ENCODE results near the gene PDE6B.
A peak's percentile ranks its signal among the peaks of the same experiment; 100 is the strongest.
"Not testable (repeated sequence)": the region's sequence is repeated elsewhere in the genome, so short reads cannot be mapped to it uniquely, and the experiment has no call there.

PDE6B gene

GRCh38 chr4:666822-667544 is 41.6 kb downstream of the PDE6B start:
- no peak for FAIRE-seq
- DNase-seq (ENCODE audit: insufficient read length, low spot score): no peak

GRCh38 chr4:667545-667925 is 42.2 kb downstream of the PDE6B start:
- no peak for FAIRE-seq

GRCh38 chr4:668219-668618 is 42.8 kb downstream of the PDE6B start:
- not testable (repeated sequence) for DNase-seq (ENCODE audit: insufficient read length, low spot score); FAIRE-seq

More at GRCh38 chr4:667545-667925, 42.2 kb downstream of the PDE6B start:
- DNase-seq (ENCODE audit: insufficient read length, low spot score): no peak

DNA sequence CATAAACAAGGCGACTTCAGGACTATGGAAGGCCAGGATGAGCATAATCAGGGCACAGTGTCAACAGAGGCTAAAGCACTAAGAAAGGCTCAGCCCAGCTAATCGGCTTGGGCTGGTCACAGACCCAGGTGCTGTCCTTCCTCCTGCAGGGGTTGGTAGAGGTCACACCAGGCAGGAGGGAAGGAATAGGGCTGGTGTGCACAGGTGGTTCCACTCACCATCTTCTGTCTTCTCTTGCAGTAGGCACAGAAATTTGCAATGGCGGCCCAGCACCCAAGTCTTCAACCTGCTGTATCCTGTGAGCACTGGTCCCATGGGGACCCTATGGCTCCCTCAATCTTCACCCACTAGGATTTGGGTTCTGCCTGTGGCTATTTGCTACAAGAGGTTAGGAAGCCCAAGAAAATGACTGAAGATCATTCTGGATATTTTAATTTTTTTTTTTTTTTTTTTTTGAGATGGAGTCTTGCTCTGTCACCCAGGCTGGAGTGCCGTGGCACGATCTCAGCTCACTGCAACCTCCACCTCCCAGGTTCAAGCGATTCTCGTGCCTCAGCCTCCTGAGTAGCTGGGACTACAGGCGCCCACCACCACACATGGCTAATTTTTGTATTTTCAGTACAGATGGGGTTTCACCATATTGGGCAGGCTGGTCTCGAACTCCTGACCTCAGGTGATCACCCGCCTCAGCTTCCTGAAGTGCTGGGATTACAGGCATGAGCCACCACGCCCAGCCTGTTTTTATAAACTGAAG is 44.6 kb downstream of the PDE6B start:
- not testable (repeated sequence) for FAIRE-seq; DNase-seq (ENCODE audit: insufficient read length, low spot score)

DNA sequence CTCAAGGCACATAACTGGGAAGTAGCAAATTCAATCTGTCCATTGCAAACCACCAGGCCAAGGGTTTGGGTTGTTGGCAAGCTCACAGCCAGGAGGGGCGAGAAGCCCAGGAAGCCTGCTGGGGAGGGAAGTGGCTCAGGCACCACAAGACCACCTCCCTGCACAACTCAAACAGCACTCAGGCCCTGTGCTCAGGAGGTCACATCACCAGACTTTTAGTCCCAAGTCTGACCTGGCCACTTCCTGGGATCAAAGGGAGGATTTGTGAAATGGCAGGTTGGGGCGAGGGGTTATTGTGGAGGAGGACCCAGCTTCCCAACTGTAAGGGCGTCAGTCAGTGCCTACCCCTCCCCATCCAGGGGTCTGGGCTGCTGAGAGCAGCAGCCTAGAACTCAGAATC is 46.4 kb downstream of the PDE6B start:
- no peak for FAIRE-seq
- no peak for DNase-seq (ENCODE audit: insufficient read length, low spot score)

DNA sequence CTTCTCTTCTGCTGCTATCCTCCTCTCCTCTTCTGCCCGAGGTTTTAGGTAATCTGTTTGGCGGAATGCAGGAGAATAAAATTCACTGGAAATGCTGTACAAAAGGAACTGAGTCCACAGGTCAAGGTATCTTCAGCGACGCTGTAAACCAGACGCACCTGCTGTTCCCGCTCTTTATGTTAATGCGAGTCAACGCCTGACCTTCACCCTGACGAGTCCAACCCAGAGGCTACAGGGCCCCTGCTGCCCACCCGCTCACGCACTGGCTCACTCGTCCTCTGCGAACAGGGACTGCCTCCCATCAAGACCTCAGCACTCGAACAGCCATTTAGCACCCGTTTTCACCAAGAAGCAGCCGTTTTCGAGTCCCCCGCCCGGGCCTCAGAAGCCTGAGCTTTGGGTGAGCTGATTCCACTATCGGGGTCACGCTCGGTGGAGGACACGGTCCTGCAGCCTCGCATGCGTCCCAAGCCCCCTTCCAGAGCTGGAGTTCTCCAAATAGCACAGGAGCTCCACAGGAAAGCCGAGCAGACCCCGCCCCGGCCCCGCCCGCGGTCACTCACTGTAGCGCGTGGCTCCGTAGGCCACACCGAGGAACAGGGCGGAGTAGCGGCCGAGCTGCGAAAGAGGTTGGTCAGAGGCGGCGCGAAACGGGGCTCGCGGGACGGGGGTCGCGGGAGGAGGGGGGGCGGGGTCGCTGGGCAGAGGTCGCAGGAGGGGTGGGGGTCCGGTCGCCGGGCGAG is 48.1 kb downstream of the PDE6B start:
- no peak for FAIRE-seq

GRCh38 chr4:674172-675035 is 49.0 kb downstream of the PDE6B start, which contains the start of the genes ATP5ME and MYL5:
Gene ATP5ME, minus strand, starts transcription at chr4:674276. Its CDS starts 29 bp downstream, at chr4:674247.
Gene MYL5, plus strand, starts transcription at chr4:674542. Its CDS starts 3,485 bp downstream, at chr4:678027.
- FAIRE-seq (peak; percentile 99), DNase-seq (ENCODE audit: insufficient read length, low spot score) (peak; percentile 99)

More for the DNA sequence above, 48.1 kb downstream of the PDE6B start:
- no peak for DNase-seq (ENCODE audit: insufficient read length, low spot score)

DNA sequence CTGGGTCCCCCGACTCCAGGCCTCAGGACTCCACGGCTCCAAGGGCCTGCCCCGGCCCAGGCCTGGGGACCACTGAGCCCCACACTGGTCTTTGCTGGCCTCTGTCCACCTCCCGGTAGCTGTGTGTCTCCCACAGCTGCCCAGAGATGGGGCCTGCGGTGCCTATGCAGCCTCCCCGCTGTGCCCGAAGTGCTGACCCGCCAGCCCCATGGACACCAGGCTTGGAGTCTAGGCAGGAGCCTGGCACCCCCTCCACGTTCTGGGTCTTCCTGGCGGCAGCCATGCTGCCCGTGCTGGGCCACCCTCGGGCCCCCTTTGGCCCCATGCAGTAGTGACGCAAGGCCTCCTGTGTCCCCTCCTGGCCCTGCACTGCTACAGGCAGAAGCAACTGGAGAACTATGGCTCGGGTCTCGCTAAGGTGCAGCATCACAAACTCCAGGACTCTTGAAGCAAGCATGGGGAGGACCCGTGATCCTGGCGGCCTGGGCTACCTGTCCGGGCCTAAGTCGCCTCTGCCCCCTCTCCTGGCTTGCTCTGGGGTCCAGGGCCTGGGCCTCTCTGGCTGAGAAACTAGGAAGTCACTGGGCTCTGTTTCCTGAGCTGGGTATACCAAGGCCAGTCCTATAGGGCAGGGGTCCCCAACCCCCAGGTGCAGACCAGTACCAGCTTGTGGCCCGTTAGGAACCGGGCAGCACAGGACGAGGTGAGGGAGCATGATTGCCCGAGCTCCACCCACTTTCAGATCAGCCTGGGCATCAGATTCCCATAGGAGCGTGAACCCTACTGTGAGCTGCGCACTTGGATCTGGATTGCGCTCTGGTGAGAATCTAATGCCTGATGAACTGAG is 49.9 kb downstream of the PDE6B start:
- FAIRE-seq (no peak), DNase-seq (ENCODE audit: insufficient read length, low spot score) (no peak)

DNA sequence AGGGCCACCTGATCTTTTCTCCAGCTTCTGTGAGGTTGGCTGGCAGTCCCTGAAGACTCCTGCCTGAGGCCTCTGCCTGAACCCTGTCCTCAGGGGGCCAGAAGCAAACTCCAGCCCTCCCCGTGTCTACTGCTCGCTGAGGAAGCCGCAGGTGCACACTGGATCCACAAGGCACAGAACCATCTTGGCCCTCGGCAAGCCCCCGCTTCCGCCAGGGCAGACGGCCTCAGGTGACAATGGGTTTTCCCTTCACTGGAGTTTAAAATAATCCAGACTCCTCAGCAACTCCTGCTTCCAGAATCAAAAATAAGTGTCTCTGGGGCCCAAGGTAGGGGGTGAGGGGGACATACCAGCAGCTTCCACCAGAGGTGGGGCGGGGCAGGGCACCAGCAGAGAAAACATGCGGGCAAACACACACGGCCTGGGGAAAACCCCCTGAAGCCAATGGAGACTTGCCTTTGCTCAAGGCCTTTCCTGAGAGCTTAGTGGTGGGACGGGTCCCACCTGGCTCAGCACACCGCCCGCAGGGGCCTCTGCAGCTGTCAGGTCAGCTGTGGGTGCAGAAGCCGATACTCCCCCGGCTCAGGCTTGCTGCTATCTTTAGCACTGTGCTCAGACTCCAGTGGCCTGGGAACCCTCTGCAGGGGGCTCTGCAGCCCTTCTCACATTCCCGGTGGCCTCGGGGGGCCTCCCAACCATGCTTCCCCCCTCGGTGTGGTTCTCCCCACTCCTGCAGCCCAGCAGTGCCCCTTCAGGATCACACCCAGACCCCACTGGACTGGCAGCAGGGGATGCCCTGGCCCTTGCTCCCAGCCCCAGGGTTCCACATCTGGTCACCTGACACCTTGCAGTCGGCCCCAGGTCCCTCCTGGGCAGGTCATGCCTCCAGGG is 50.9 kb downstream of the PDE6B start:
- no peak for DNase-seq (ENCODE audit: insufficient read length, low spot score)
- no peak for FAIRE-seq

DNA sequence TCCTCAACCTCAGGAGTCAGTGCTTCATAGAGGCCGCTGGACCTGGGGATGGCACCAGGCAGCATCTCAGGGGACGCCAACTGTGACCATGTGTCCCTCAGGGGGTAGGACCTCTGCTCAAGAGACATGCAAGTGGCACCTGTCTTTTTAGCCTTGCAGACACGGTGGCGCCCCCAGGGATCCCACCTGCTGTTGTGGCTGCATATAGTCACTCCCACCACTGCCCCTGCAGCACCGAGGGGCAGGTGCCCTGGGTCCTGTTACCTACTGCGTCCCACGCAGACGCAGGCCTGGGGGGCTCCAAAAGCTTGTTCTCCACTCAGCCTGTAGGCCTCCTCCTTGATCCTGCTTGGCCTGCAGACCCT is 51.5 kb downstream of the PDE6B start:
- FAIRE-seq (no peak), DNase-seq (ENCODE audit: insufficient read length, low spot score) (no peak)

GRCh38 chr4:677431-678293 is 52.3 kb downstream of the PDE6B start:
- DNase-seq (ENCODE audit: insufficient read length, low spot score) (no peak), FAIRE-seq (no peak)

- DNase-seq (ENCODE audit: insufficient read length, low spot score): no peak
- FAIRE-seq: no peak
Observed at GRCh38 chr4:678331-679103, 53.1 kb downstream of the PDE6B start.

DNA sequence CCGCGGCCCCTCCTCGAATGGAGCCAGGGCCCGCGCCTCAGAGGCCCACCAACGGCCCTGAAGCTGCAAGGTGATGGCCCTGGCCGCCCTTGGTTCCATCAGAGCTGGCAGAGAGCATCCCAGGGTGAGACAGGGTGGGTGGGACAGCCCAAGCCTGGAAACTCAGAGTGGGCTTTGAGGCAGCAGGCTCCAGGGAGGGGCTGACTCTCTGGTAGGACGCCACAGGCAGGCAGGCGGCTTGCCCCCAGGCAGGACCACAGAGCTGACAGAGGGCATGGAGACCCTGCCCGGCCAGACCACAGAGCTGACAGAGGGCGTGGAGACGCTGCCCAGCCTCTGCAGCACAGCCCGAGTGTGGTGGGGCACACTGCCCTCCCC is 53.7 kb downstream of the PDE6B start:
- no peak for FAIRE-seq
- no peak for DNase-seq (ENCODE audit: insufficient read length, low spot score)

- DNase-seq (ENCODE audit: insufficient read length, low spot score) (no peak), FAIRE-seq (no peak)
Observed at GRCh38 chr4:679629-680028, 54.3 kb downstream of the PDE6B start.

- DNase-seq (ENCODE audit: insufficient read length, low spot score): no peak
- no peak for FAIRE-seq
Observed at GRCh38 chr4:680091-680490, 54.7 kb downstream of the PDE6B start.

DNA sequence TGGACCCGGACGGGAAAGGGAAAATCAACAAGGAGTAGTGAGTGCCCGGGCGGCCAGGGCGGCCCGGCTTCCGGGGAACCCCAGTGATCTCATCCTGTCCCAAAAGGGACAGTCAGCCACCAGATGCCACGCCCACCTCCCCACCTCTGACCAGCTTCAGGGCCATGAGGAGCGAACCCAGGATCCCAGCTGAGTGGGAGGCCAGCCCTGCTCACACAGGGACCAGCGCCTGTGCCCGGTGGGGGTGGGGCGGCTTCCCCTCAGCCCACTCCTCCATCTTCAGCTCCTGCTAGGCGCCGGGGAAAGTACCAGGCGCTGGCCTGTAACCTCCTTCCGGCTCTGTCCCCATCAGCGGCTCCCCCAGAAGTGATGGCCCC is 55.2 kb downstream of the PDE6B start:
- FAIRE-seq: no peak
- DNase-seq (ENCODE audit: insufficient read length, low spot score): no peak
